ENCODE measurements around the gene RMI1.
"Not testable (repeated sequence)": the region's sequence is repeated elsewhere in the genome, so short reads cannot be mapped to it uniquely, and the experiment has no call there.

The RMI1 gene

DNA sequence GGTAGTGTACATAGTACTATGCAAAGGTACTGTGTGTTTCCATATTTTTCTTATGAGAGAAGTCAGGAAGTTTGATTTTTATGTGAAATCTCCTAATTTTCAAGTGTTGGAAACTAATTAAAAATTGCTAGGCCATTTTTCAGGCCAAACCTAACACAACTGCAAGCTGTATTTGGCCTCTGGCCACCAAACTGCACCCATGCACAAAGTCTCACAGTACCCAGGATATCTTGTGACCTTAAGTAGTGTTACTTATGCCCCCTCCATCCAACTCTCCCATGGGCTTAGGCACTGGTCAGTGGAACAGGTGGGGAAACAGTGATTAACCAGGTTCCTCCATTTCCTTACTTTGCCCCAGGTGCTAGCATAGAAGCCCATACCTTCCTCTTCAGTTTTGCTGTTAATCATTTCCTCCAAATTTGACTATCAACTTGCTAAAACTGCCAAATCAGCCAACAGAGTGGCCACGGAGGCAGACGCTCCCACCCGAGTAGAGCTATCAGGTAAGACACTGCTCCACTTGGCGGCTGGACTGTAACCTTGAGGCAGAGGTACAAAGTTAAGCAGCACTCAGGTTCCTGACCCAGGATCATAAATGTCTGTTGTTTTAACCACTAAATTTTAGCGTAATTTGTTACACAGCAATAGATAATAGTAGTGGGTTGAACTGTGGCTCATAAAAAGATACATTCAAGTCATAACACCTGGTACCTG is 39.9 kb upstream of the RMI1 start:
- H3K4me3 ChIP-seq (ENCODE audit: low read length in 2 of 2), result no peak overlapping the region
- no peaks in the 10 kb centered on the region for H3K4me1 ChIP-seq (ENCODE audit: control insufficient read depth in 2 of 2, insufficient read depth in 2 of 2, low read length in 2 of 2)
- H3K27me3 ChIP-seq (ENCODE audit: control insufficient read depth in 2 of 2, insufficient read depth in 2 of 2, low read length in 2 of 2), result no peaks in the 10 kb centered on the region
- H3K36me3 ChIP-seq (ENCODE audit: control insufficient read depth in 2 of 2, insufficient read depth in 2 of 2, low read length in 2 of 2), result peaks cover 3 to 16% of the 10 kb centered on the region in 2 donors
- no peak overlapping the region for H3K27ac ChIP-seq (ENCODE audit: low read depth in 2 of 2, low read length in 2 of 2)
- H3K9ac ChIP-seq (ENCODE audit: low read depth in 1 of 2, low read length in 2 of 2), result no peak overlapping the region
- no peaks in the 10 kb centered on the region for H3K9me3 ChIP-seq (ENCODE audit: control insufficient read depth in 2 of 2, low read length in 2 of 2)

DNA sequence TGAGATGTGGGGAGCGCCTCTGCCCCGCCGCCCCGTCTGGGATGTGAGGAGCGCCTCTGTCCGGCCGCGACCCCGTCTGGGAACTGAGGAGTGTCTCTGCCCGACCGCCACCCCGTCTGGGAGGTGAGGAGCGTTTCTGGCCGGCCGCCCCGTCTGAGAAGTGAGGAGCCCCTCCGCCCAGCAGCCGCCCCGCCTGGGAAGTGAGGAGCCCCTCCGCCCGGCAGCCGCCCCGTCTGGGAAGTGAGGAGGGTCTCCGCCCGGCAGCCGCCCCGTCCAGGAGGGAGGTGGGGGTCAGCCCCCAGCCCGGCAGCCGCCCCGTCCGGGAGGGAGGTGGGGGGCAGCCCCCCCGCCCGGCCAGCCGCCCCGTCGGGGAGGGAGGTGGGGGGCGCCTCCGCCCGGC is 32.5 kb upstream of the RMI1 start:
- not testable (repeated sequence) for H3K36me3 ChIP-seq (ENCODE audit: control insufficient read depth in 2 of 2, insufficient read depth in 2 of 2, low read length in 2 of 2); H3K27me3 ChIP-seq (ENCODE audit: control insufficient read depth in 2 of 2, insufficient read depth in 2 of 2, low read length in 2 of 2); H3K9ac ChIP-seq (ENCODE audit: low read depth in 1 of 2, low read length in 2 of 2); H3K4me3 ChIP-seq (ENCODE audit: low read length in 2 of 2); H3K27ac ChIP-seq (ENCODE audit: low read depth in 2 of 2, low read length in 2 of 2); H3K4me1 ChIP-seq (ENCODE audit: control insufficient read depth in 2 of 2, insufficient read depth in 2 of 2, low read length in 2 of 2); H3K9me3 ChIP-seq (ENCODE audit: control insufficient read depth in 2 of 2, low read length in 2 of 2)

DNA sequence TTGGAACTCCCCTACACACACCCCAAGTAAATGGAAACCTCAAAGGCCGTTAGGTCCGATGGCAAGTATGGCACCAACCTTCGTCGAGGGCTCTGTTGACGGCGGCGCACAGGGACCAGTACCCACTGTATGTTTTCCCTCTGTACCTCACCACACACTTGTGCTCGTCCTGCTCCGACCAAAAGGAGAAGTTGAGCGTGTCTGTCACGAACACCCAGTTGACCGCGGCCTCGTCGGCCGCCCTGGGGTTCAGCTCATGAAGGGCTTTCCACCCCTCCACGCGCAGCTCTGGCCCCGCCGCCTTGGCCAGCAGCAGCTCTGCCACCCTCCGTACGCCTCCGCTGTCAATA is 24.5 kb upstream of the RMI1 start:
- Histone ChIP-seq H3K27me3 (ENCODE audit: control insufficient read depth in 2 of 2, insufficient read depth in 2 of 2, low read length in 2 of 2) (no peaks in the 10 kb centered on the region), H3K9me3 (ENCODE audit: control insufficient read depth in 2 of 2, low read length in 2 of 2) (no peaks in the 10 kb centered on the region), H3K9ac (ENCODE audit: low read depth in 1 of 2, low read length in 2 of 2) (peak overlapping the region; percentile 80 to 84), H3K36me3 (ENCODE audit: control insufficient read depth in 2 of 2, insufficient read depth in 2 of 2, low read length in 2 of 2) (peaks cover 0 to 2% of the 10 kb centered on the region in 2 donors), H3K4me3 (ENCODE audit: low read length in 2 of 2) (peak overlapping the region; percentile 67 to 85), H3K27ac (ENCODE audit: low read depth in 2 of 2, low read length in 2 of 2) (peak overlapping the region; percentile 77 to 91), H3K4me1 (ENCODE audit: control insufficient read depth in 2 of 2, insufficient read depth in 2 of 2, low read length in 2 of 2) (peaks cover 14 to 16% of the 10 kb centered on the region in 2 donors)

DNA sequence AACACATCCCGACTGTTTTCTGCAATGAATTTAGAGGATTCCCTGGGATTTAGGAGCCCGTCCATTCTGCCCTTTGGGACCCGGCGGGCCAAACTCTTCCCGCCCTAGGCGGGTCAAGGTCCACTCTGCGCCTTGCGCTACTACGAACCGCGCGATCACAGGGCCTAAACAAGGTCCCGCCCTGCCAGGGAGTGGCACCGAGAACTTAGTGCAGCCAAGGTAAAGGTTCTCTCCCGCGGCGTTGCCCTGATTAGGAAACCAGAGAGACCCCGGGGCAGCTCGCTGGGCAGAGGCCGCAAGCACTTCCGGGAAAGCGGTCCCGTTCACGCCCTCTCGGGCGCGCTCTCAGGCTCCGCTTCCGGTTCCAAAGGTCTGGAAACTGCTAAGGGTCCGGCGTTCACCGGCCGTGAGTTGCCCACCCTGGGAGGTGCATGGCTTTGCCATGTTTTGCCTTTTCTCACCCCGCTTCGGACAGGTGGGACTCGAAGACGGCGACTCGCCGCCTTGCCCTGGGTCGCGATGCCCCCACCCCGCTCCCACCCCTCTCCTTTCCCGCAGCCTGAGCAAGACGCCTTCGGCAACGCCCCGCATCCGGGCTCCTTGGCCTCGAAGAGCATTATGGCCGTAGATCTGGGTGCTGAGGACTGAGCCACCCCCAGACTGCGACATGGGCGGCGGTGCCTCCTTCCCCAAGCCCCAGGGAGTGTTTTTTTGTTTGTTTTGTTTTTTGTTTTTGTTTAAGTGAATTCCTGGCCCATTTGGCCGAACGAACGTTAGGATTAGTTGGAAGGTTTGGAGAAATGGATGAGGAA is 24.0 kb upstream of the RMI1 start:
- peaks cover 0 to 2% of the 10 kb centered on the region in 2 donors for H3K36me3 ChIP-seq (ENCODE audit: control insufficient read depth in 2 of 2, insufficient read depth in 2 of 2, low read length in 2 of 2)

GRCh38 chr9:83957248-83957513 is 23.4 kb upstream of the RMI1 start:
- H3K27ac ChIP-seq (ENCODE audit: low read depth in 2 of 2, low read length in 2 of 2), result peak overlapping the region; percentile 77 to 91
- H3K9me3 ChIP-seq (ENCODE audit: control insufficient read depth in 2 of 2, low read length in 2 of 2), result no peaks in the 10 kb centered on the region
- H3K27me3 ChIP-seq (ENCODE audit: control insufficient read depth in 2 of 2, insufficient read depth in 2 of 2, low read length in 2 of 2), result no peaks in the 10 kb centered on the region
- H3K4me3 ChIP-seq (ENCODE audit: low read length in 2 of 2), result peak overlapping the region; percentile 67 to 85
- H3K4me1 ChIP-seq (ENCODE audit: control insufficient read depth in 2 of 2, insufficient read depth in 2 of 2, low read length in 2 of 2), result peaks cover 14 to 16% of the 10 kb centered on the region in 2 donors
- H3K36me3 ChIP-seq (ENCODE audit: control insufficient read depth in 2 of 2, insufficient read depth in 2 of 2, low read length in 2 of 2), result no peaks in the 10 kb centered on the region
- peak overlapping the region; percentile 80 to 84 for H3K9ac ChIP-seq (ENCODE audit: low read depth in 1 of 2, low read length in 2 of 2)

More for the DNA sequence above, 24.0 kb upstream of the RMI1 start:
- peaks cover 14 to 16% of the 10 kb centered on the region in 2 donors for H3K4me1 ChIP-seq (ENCODE audit: control insufficient read depth in 2 of 2, insufficient read depth in 2 of 2, low read length in 2 of 2)
- no peaks in the 10 kb centered on the region for H3K9me3 ChIP-seq (ENCODE audit: control insufficient read depth in 2 of 2, low read length in 2 of 2)
- peak overlapping the region; percentile 80 to 84 for H3K9ac ChIP-seq (ENCODE audit: low read depth in 1 of 2, low read length in 2 of 2)
- no peaks in the 10 kb centered on the region for H3K27me3 ChIP-seq (ENCODE audit: control insufficient read depth in 2 of 2, insufficient read depth in 2 of 2, low read length in 2 of 2)
- peak overlapping the region; percentile 67 to 85 for H3K4me3 ChIP-seq (ENCODE audit: low read length in 2 of 2)
- peak overlapping the region; percentile 77 to 91 for H3K27ac ChIP-seq (ENCODE audit: low read depth in 2 of 2, low read length in 2 of 2)

GRCh38 chr9:83959061-83959460 is 21.5 kb upstream of the RMI1 start:
- H3K9me3 ChIP-seq (ENCODE audit: control insufficient read depth in 2 of 2, low read length in 2 of 2), result no peaks in the 10 kb centered on the region
- no peak overlapping the region for H3K4me3 ChIP-seq (ENCODE audit: low read length in 2 of 2)
- no peaks in the 10 kb centered on the region for H3K36me3 ChIP-seq (ENCODE audit: control insufficient read depth in 2 of 2, insufficient read depth in 2 of 2, low read length in 2 of 2)
- no peak overlapping the region for H3K27ac ChIP-seq (ENCODE audit: low read depth in 2 of 2, low read length in 2 of 2)
- no peak overlapping the region for H3K9ac ChIP-seq (ENCODE audit: low read depth in 1 of 2, low read length in 2 of 2)
- peaks cover 14 to 18% of the 10 kb centered on the region in 2 donors for H3K4me1 ChIP-seq (ENCODE audit: control insufficient read depth in 2 of 2, insufficient read depth in 2 of 2, low read length in 2 of 2)
- H3K27me3 ChIP-seq (ENCODE audit: control insufficient read depth in 2 of 2, insufficient read depth in 2 of 2, low read length in 2 of 2), result no peaks in the 10 kb centered on the region

GRCh38 chr9:83960991-83961390 is 19.6 kb upstream of the RMI1 start:
- Histone ChIP-seq H3K36me3 (ENCODE audit: control insufficient read depth in 2 of 2, insufficient read depth in 2 of 2, low read length in 2 of 2) (no peaks in the 10 kb centered on the region), H3K4me1 (ENCODE audit: control insufficient read depth in 2 of 2, insufficient read depth in 2 of 2, low read length in 2 of 2) (peaks cover 8 to 14% of the 10 kb centered on the region in 2 donors), H3K27ac (ENCODE audit: low read depth in 2 of 2, low read length in 2 of 2) (no peak overlapping the region), H3K9ac (ENCODE audit: low read depth in 1 of 2, low read length in 2 of 2) (no peak overlapping the region), H3K4me3 (ENCODE audit: low read length in 2 of 2) (no peak overlapping the region), H3K27me3 (ENCODE audit: control insufficient read depth in 2 of 2, insufficient read depth in 2 of 2, low read length in 2 of 2) (no peaks in the 10 kb centered on the region), H3K9me3 (ENCODE audit: control insufficient read depth in 2 of 2, low read length in 2 of 2) (no peaks in the 10 kb centered on the region)

- peaks cover 4 to 7% of the 10 kb centered on the region in 2 donors for H3K4me1 ChIP-seq (ENCODE audit: control insufficient read depth in 2 of 2, insufficient read depth in 2 of 2, low read length in 2 of 2)
- H3K4me3 ChIP-seq (ENCODE audit: low read length in 2 of 2), result no peak overlapping the region
- H3K27me3 ChIP-seq (ENCODE audit: control insufficient read depth in 2 of 2, insufficient read depth in 2 of 2, low read length in 2 of 2), result no peaks in the 10 kb centered on the region
- H3K9me3 ChIP-seq (ENCODE audit: control insufficient read depth in 2 of 2, low read length in 2 of 2), result no peaks in the 10 kb centered on the region
- peaks cover 4 to 5% of the 10 kb centered on the region in 2 donors for H3K36me3 ChIP-seq (ENCODE audit: control insufficient read depth in 2 of 2, insufficient read depth in 2 of 2, low read length in 2 of 2)
- no peak overlapping the region for H3K9ac ChIP-seq (ENCODE audit: low read depth in 1 of 2, low read length in 2 of 2)
- H3K27ac ChIP-seq (ENCODE audit: low read depth in 2 of 2, low read length in 2 of 2), result no peak overlapping the region
Measured at GRCh38 chr9:83962165-83962564, 18.4 kb upstream of the RMI1 start.

GRCh38 chr9:83964973-83965349 is 15.6 kb upstream of the RMI1 start:
- H3K27ac ChIP-seq (ENCODE audit: low read depth in 2 of 2, low read length in 2 of 2), result no peak overlapping the region
- no peak overlapping the region for H3K9ac ChIP-seq (ENCODE audit: low read depth in 1 of 2, low read length in 2 of 2)
- no peak overlapping the region for H3K4me3 ChIP-seq (ENCODE audit: low read length in 2 of 2)
- H3K9me3 ChIP-seq (ENCODE audit: control insufficient read depth in 2 of 2, low read length in 2 of 2), result no peaks in the 10 kb centered on the region
- H3K36me3 ChIP-seq (ENCODE audit: control insufficient read depth in 2 of 2, insufficient read depth in 2 of 2, low read length in 2 of 2), result peaks cover 23 to 29% of the 10 kb centered on the region in 2 donors
- H3K4me1 ChIP-seq (ENCODE audit: control insufficient read depth in 2 of 2, insufficient read depth in 2 of 2, low read length in 2 of 2), result peaks cover 0 to 3% of the 10 kb centered on the region in 2 donors
- no peaks in the 10 kb centered on the region for H3K27me3 ChIP-seq (ENCODE audit: control insufficient read depth in 2 of 2, insufficient read depth in 2 of 2, low read length in 2 of 2)

- Histone ChIP-seq H3K27me3 (ENCODE audit: control insufficient read depth in 2 of 2, insufficient read depth in 2 of 2, low read length in 2 of 2) (no peaks in the 10 kb centered on the region), H3K27ac (ENCODE audit: low read depth in 2 of 2, low read length in 2 of 2) (no peak overlapping the region), H3K9me3 (ENCODE audit: control insufficient read depth in 2 of 2, low read length in 2 of 2) (no peaks in the 10 kb centered on the region), H3K9ac (ENCODE audit: low read depth in 1 of 2, low read length in 2 of 2) (no peak overlapping the region), H3K4me1 (ENCODE audit: control insufficient read depth in 2 of 2, insufficient read depth in 2 of 2, low read length in 2 of 2) (peaks cover 0 to 3% of the 10 kb centered on the region in 2 donors), H3K4me3 (ENCODE audit: low read length in 2 of 2) (no peak overlapping the region), H3K36me3 (ENCODE audit: control insufficient read depth in 2 of 2, insufficient read depth in 2 of 2, low read length in 2 of 2) (peaks cover 29 to 35% of the 10 kb centered on the region in 2 donors)
Measured at GRCh38 chr9:83965350-83966208, 15.0 kb upstream of the RMI1 start.
